WTC11 (cell line): ENCODE measurements around the gene FCGBP.

Experiments used
- CREB1 ChIP-seq: sonication (generic); formaldehyde crosslinking; IDR thresholded peaks from 2 replicates; pipeline ENCODE4 v1.8.0; 2023; ENCODE audit warnings: mild to moderate bottlenecking, missing genetic modification reagents
- ETV6 ChIP-seq: sonication (generic); formaldehyde crosslinking; IDR thresholded peaks from 2 replicates; pipeline ENCODE4 v1.8.1; 2022; ENCODE audit warnings: mild to moderate bottlenecking, missing genetic modification reagents
- NFE2L1 ChIP-seq: sonication (generic); formaldehyde crosslinking; IDR thresholded peaks from 2 replicates; pipeline ENCODE4 v1.8.1; 2023; ENCODE audit warnings: missing genetic modification reagents
- TEAD4 ChIP-seq: sonication (generic); formaldehyde crosslinking; IDR thresholded peaks from 2 replicates; pipeline ENCODE4 v1.8.0; 2022; ENCODE audit warnings: mild to moderate bottlenecking, missing genetic modification reagents
- ZNF263 ChIP-seq: sonication (generic); formaldehyde crosslinking; IDR thresholded peaks from 2 replicates; pipeline ENCODE4 v1.8.1; 2022; ENCODE audit warnings: low read depth, mild to moderate bottlenecking, moderate library complexity, missing genetic modification reagents
- TF ChIP-seq, protein P1 (sequence below): fragments of 200-600 bp; IDR thresholded peaks from 2 replicates; pipeline ENCODE4 v1.8.0; 2022; ENCODE audit warnings: antibody characterized with exemption
- TF ChIP-seq, protein P2 (sequence below): sonication (generic); formaldehyde crosslinking; IDR thresholded peaks from 2 replicates; pipeline ENCODE4 v1.8.0; 2022; ENCODE audit warnings: mild to moderate bottlenecking, missing genetic modification reagents
- TF ChIP-seq, protein P3 (sequence below): sonication (generic); formaldehyde crosslinking; IDR thresholded peaks from 2 replicates; pipeline ENCODE4 v1.8.1; 2023; ENCODE audit warnings: mild to moderate bottlenecking, missing genetic modification reagents, borderline replicate concordance

DNA sequence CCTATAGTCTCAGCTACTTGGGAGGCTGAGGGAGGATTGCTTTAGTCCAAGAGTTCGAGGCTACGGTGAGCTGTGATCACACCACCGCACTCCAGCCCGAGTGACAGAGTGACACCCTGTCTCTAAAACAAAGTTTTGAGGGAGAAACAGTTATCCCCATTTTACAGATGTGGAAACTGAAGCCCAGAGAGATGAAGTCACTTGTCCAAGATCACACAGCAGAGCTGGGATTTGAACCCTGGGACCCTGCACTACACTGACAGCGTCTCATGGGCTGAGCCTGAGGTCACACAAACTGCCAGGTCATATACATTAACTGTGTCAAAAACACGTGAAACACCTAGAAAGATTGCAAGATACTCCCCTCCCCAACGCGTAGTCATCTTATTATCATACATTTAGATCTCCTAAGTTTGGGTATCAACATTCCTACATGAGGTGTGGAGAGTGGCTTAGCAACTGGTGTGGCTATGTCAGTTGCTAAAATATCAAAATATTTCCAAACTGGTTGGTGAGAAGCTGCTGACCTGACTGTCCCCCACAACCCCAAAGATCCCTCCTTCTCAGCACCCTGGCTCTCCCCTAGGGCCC, 8.2 kb downstream of the FCGBP start:
- TF ChIP-seq ETV6 (CRISPR knock-in tag) (no peak), CREB1 (no peak), TEAD4 (CRISPR knock-in tag) (no peak), NFE2L1 (CRISPR knock-in tag) (no peak), ZNF263 (CRISPR knock-in tag) (no peak)
- TF ChIP-seq, protein P1, sequence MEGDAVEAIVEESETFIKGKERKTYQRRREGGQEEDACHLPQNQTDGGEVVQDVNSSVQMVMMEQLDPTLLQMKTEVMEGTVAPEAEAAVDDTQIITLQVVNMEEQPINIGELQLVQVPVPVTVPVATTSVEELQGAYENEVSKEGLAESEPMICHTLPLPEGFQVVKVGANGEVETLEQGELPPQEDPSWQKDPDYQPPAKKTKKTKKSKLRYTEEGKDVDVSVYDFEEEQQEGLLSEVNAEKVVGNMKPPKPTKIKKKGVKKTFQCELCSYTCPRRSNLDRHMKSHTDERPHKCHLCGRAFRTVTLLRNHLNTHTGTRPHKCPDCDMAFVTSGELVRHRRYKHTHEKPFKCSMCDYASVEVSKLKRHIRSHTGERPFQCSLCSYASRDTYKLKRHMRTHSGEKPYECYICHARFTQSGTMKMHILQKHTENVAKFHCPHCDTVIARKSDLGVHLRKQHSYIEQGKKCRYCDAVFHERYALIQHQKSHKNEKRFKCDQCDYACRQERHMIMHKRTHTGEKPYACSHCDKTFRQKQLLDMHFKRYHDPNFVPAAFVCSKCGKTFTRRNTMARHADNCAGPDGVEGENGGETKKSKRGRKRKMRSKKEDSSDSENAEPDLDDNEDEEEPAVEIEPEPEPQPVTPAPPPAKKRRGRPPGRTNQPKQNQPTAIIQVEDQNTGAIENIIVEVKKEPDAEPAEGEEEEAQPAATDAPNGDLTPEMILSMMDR: no peak
- TF ChIP-seq, protein P2, sequence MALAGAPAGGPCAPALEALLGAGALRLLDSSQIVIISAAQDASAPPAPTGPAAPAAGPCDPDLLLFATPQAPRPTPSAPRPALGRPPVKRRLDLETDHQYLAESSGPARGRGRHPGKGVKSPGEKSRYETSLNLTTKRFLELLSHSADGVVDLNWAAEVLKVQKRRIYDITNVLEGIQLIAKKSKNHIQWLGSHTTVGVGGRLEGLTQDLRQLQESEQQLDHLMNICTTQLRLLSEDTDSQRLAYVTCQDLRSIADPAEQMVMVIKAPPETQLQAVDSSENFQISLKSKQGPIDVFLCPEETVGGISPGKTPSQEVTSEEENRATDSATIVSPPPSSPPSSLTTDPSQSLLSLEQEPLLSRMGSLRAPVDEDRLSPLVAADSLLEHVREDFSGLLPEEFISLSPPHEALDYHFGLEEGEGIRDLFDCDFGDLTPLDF (CRISPR knock-in tag): no peak
- TF ChIP-seq, protein P3, sequence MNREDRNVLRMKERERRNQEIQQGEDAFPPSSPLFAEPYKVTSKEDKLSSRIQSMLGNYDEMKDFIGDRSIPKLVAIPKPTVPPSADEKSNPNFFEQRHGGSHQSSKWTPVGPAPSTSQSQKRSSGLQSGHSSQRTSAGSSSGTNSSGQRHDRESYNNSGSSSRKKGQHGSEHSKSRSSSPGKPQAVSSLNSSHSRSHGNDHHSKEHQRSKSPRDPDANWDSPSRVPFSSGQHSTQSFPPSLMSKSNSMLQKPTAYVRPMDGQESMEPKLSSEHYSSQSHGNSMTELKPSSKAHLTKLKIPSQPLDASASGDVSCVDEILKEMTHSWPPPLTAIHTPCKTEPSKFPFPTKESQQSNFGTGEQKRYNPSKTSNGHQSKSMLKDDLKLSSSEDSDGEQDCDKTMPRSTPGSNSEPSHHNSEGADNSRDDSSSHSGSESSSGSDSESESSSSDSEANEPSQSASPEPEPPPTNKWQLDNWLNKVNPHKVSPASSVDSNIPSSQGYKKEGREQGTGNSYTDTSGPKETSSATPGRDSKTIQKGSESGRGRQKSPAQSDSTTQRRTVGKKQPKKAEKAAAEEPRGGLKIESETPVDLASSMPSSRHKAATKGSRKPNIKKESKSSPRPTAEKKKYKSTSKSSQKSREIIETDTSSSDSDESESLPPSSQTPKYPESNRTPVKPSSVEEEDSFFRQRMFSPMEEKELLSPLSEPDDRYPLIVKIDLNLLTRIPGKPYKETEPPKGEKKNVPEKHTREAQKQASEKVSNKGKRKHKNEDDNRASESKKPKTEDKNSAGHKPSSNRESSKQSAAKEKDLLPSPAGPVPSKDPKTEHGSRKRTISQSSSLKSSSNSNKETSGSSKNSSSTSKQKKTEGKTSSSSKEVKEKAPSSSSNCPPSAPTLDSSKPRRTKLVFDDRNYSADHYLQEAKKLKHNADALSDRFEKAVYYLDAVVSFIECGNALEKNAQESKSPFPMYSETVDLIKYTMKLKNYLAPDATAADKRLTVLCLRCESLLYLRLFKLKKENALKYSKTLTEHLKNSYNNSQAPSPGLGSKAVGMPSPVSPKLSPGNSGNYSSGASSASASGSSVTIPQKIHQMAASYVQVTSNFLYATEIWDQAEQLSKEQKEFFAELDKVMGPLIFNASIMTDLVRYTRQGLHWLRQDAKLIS (CRISPR knock-in tag): no peak
